CD14-positive monocyte (primary cell): ENCODE measurements around the gene BICD1. TPM values are rescaled to one million over a fixed set of nuclear protein-coding genes. Genes with fewer than 3 reads are reported as not detected.

Experiments
- DNase-seq, 3 donors: peaks; one replicate each; pipeline ENCODE4 v3.0.0-alpha.2; 2011 to 2022
- H2AFZ ChIP-seq: 2 replicates; pipeline ENCODE4 v1.6.0; 2012; ENCODE audit warnings: mild to moderate bottlenecking, low read depth, low read length, inconsistent platforms; ENCODE audit not compliant: insufficient read depth, poor library complexity, severe bottlenecking
- H3K27ac ChIP-seq, 2 donors: 1 replicate in 1 of 2; 2 replicates in 1 of 2; pipeline ENCODE4 v1.5.1; 2012 to 2013; ENCODE audit warnings: low read length in 2 of 2, control low read depth in 1 of 2, inconsistent platforms in 1 of 2, low read depth in 1 of 2, mild to moderate bottlenecking in 1 of 2
- H3K27me3 ChIP-seq, 2 donors: one replicate each; pipeline versions ENCODE4 v1.6.0 to v1.6.1; 2011 to 2013; ENCODE audit warnings: low read length in 2 of 2; ENCODE audit not compliant: control insufficient read depth in 2 of 2, insufficient read depth in 2 of 2
- H3K36me3 ChIP-seq, 2 donors: replicated peaks in 1 of 2; 1 replicate in 1 of 2; 2 replicates in 1 of 2; pipeline versions ENCODE4 v1.5.1 to v1.6.1; 2012 to 2013; ENCODE audit warnings: low read length in 2 of 2, control low read depth in 1 of 2, inconsistent platforms in 1 of 2, mild to moderate bottlenecking in 1 of 2; ENCODE audit not compliant: insufficient read depth in 2 of 2, control insufficient read depth in 1 of 2
- H3K4me1 ChIP-seq, 2 donors: 1 replicate in 1 of 2; 2 replicates in 1 of 2; pipeline versions ENCODE4 v1.5.1 to v1.6.1; 2012 to 2013; ENCODE audit warnings: low read length in 2 of 2, control low read depth in 1 of 2, inconsistent platforms in 1 of 2, mild to moderate bottlenecking in 1 of 2, moderate library complexity in 1 of 2; ENCODE audit not compliant: insufficient read depth in 2 of 2, control insufficient read depth in 1 of 2
- H3K4me2 ChIP-seq: replicated peaks from 2 replicates; pipeline ENCODE3; 2012; ENCODE audit warnings: low read length, moderate library complexity, mild to moderate bottlenecking; ENCODE audit not compliant: poor library complexity, severe bottlenecking; ENCODE audit errors: extremely low read depth
- H3K4me3 ChIP-seq, 3 experiments: fragments of 200-600 bp in 1 of 3; sonication (generic) in 1 of 3; replicated peaks in 1 of 3; 1 replicate in 2 of 3; 2 replicates in 1 of 3; pipeline ENCODE4 v1.5.1; 2011 to 2013; ENCODE audit warnings: low read length in 3 of 3, mild to moderate bottlenecking in 3 of 3, control low read depth in 2 of 3, low read depth in 2 of 3, inconsistent platforms in 1 of 3, moderate library complexity in 1 of 3
- H3K79me2 ChIP-seq: 2 replicates; pipeline ENCODE4 v1.6.0; 2012; ENCODE audit warnings: mild to moderate bottlenecking, control low read depth, inconsistent platforms, low read length, moderate library complexity; ENCODE audit not compliant: insufficient read depth
- H3K9ac ChIP-seq: 2 replicates; pipeline ENCODE4 v1.6.0; 2017; ENCODE audit warnings: low read length, mild to moderate bottlenecking; ENCODE audit not compliant: insufficient read depth, poor library complexity, severe bottlenecking
- H3K9me3 ChIP-seq, 2 donors: replicated peaks in 1 of 2; 1 replicate in 1 of 2; 2 replicates in 1 of 2; pipeline versions ENCODE4 v1.5.1 to v1.6.1; 2012 to 2013; ENCODE audit warnings: low read length in 2 of 2, control low read depth in 1 of 2; ENCODE audit not compliant: control insufficient read depth in 1 of 2, insufficient read depth in 1 of 2
- H4K20me1 ChIP-seq: 2 replicates; pipeline ENCODE4 v1.6.0; 2012; ENCODE audit warnings: mild to moderate bottlenecking, low read length, control low read depth, moderate library complexity; ENCODE audit not compliant: insufficient read depth
- H3K27ac Mint-ChIP-seq, 7 donors: one replicate each; pipeline ENCODE4 v1.8.0; 2020; ENCODE audit warnings: mild to moderate bottlenecking in 7 of 7, mixed read lengths in 7 of 7, moderate library complexity in 6 of 7, inconsistent platforms in 2 of 7
- H3K27me3 Mint-ChIP-seq, 3 donors: one replicate each; pipeline ENCODE4 v1.8.0; 2021 to 2022; ENCODE audit warnings: low read depth in 3 of 3, mild to moderate bottlenecking in 3 of 3, mixed read lengths in 3 of 3, moderate library complexity in 3 of 3, inconsistent platforms in 1 of 3
- H3K36me3 Mint-ChIP-seq, 2 donors: one replicate each; pipeline ENCODE4 v1.8.0; 2020; ENCODE audit warnings: mixed read lengths in 2 of 2, inconsistent platforms in 1 of 2, mild to moderate bottlenecking in 1 of 2
- H3K4me1 Mint-ChIP-seq: one replicate; pipeline ENCODE4 v1.8.0; 2020; ENCODE audit warnings: mild to moderate bottlenecking, mixed read lengths
- H3K4me3 Mint-ChIP-seq, 2 donors: one replicate each; pipeline ENCODE4 v1.8.0; 2020; ENCODE audit warnings: mild to moderate bottlenecking in 2 of 2, mixed read lengths in 2 of 2, moderate library complexity in 1 of 2
- H3K9me3 Mint-ChIP-seq, 7 donors: one replicate each; pipeline ENCODE4 v1.8.0; 2020 to 2022; ENCODE audit warnings: mixed read lengths in 7 of 7, mild to moderate bottlenecking in 6 of 7, moderate library complexity in 6 of 7, inconsistent platforms in 2 of 7
- CTCF ChIP-seq: fragments of 200-600 bp; IDR thresholded peaks from one replicate; pipeline ENCODE4 v1.8.0; 2022; ENCODE audit warnings: antibody characterized with exemption, mild to moderate bottlenecking
- WGBS: methylation state at CpG from one replicate; pipeline ENCODE4 v1.1.5; 2013; ENCODE audit warnings: missing lambda C conversion rate; ENCODE audit not compliant: insufficient coverage; 5-methylcytosine and 5-hydroxymethylcytosine counted together
- intact Hi-C, 2 donors: fragments of 100-400 bp; cut with micrococcal nuclease; formaldehyde crosslinking; loops; one replicate each; pipeline versions ENCODE4 v1.15.0 to v1.15.1; 2023
- polyA plus RNA-seq, 3 donors: library from polyadenylated mRNA; depleted of rRNA in 1 of 3; unstranded in 2 of 3; stranded (reverse) in 1 of 3; fragments of 300-500 nt in 2 of 3; fragments of >200 nt in 1 of 3; fragmentation: Illumina TruSeq in 2 of 3; gene quantifications; 1 replicate in 2 of 3; 2 replicates in 1 of 3; pipeline ENCODE4 v1.2.3, GENCODE V29; 2012 to 2021

BICD1 gene
- polyA plus RNA-seq, 3 donors: 0.55 to 2.1 (median 1.6) TPM

DNA sequence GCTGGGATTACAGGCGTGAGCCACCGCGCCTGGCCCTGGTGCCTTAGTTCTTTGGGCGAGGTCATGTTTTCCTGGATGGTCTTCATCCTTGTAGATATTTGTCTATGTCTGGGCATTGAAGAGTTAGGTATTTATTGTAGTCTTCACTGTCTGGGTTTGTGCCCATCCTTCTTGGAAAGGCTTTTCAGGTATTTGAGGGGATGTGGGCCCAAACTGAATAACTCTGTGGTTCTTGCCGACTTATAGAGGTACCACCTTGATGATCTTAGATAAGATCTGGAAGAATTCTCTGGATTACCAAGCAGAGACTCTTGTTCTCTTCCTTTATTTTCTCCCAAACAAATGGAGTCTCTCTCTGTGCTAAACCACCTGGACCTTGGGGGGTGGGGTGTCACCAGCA is 311.6 kb downstream of the BICD1 start:
- 98% methylated on average over 4 of the region's 5 CpGs for WGBS
- no peak overlapping the region for H2AFZ ChIP-seq

DNA sequence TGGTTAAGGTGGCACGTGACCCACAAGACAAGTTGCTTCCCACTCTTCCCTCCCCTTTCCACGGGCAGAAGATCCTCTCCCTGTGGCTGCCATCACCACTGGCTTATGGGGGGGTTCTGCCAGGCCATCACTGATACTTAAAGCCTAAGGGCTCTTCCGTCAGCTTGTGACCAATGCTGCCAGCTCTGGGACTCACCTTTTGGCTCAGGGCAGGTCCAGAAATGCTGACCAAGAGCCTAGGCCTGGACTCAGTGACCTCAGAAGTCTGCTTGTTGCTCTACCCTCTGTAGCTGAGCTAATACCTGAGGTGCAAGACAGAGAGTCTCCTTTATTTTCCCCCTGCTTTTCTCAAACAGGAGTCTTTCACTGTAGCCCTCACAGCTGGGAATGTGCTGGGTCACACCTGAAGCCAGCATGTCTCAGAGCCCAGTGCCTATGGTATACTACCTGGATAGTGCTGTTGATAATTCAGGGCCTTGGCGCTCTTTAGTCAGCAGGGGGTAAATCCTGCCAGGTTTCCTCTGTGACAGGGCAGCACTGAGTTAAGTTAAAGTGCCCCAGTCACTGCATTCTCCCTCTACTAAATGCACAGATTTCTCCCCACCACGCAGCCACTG is 312.4 kb downstream of the BICD1 start:
- Mint-ChIP-seq H3K27ac (peak overlapping the region in 1 of 7 donors; percentile 35), H3K4me3 (no peak overlapping the region)
- H2AFZ ChIP-seq: no peak overlapping the region

More for the DNA sequence above, 311.6 kb downstream of the BICD1 start:
- peak overlapping the region in 2 of 7 donors; percentile 27 to 50 for H3K27ac Mint-ChIP-seq
- no peaks in the 10 kb centered on the region for H3K9me3 ChIP-seq
- H3K4me1 ChIP-seq: peaks cover 7 to 11% of the 10 kb centered on the region in 2 donors
- H3K36me3 ChIP-seq: no peaks in the 10 kb centered on the region
- H3K27me3 ChIP-seq: no peaks in the 10 kb centered on the region
- no peak for TF ChIP-seq CTCF
- H3K4me3 Mint-ChIP-seq: no peak overlapping the region
- H3K27ac ChIP-seq: no peak overlapping the region
- DNase-seq: no peak
- intact Hi-C loops: no loop called here
- H3K4me2 ChIP-seq: no peak overlapping the region
- peaks cover 18% of the 10 kb centered on the region for H3K4me1 Mint-ChIP-seq
- H3K9ac ChIP-seq: no peak overlapping the region
- H3K79me2 ChIP-seq: peaks cover 4% of the 10 kb centered on the region
- no peak overlapping the region for H3K4me3 ChIP-seq
- peaks cover 0 to 1% (median 0%) of the 10 kb centered on the region in 7 donors for H3K9me3 Mint-ChIP-seq
- peaks cover 0 to 3% (median 2%) of the 10 kb centered on the region in 3 donors for H3K27me3 Mint-ChIP-seq
- H3K36me3 Mint-ChIP-seq: no peaks in the 10 kb centered on the region
- H4K20me1 ChIP-seq: no peaks in the 10 kb centered on the region

More for the DNA sequence above, 312.4 kb downstream of the BICD1 start:
- Histone ChIP-seq H3K27me3 (no peaks in the 10 kb centered on the region), H3K36me3 (no peaks in the 10 kb centered on the region), H3K9me3 (no peaks in the 10 kb centered on the region), H3K4me1 (peaks cover 8 to 12% of the 10 kb centered on the region in 2 donors), H4K20me1 (no peaks in the 10 kb centered on the region), H3K27ac (no peak overlapping the region), H3K9ac (no peak overlapping the region), H3K79me2 (peaks cover 4% of the 10 kb centered on the region), H3K4me3 (no peak overlapping the region), H3K4me2 (no peak overlapping the region)
- Mint-ChIP-seq H3K36me3 (no peaks in the 10 kb centered on the region), H3K9me3 (peaks cover 0 to 1% (median 0%) of the 10 kb centered on the region in 7 donors), H3K27me3 (peaks cover 0 to 3% (median 2%) of the 10 kb centered on the region in 3 donors), H3K4me1 (peaks cover 18% of the 10 kb centered on the region)
- no peak for TF ChIP-seq CTCF
- intact Hi-C loops: no loop called here
- WGBS: 86% methylated on average over 2 of the region's 5 CpGs
- no peak for DNase-seq
